HEK293 (cell line): Measurements from ENCODE around the gene ISYNA1.
A peak's percentile ranks its signal among the peaks of the same experiment; 100 is the strongest.

Experiments used
- BCL11B ChIP-seq: fragments of 450-650 bp; formaldehyde crosslinking; IDR thresholded peaks from 2 replicates; pipeline ENCODE4 v1.5.1; 2016; ENCODE audit warnings: low read depth, missing biosample characterization, missing genetic modification characterization
- FEZF1 ChIP-seq: fragments of 450-650 bp; formaldehyde crosslinking; IDR thresholded peaks from 2 replicates; pipeline ENCODE4 v1.5.1; 2016; ENCODE audit warnings: missing biosample characterization, missing genetic modification characterization
- HIC1 ChIP-seq: fragments of 450-650 bp; formaldehyde crosslinking; IDR thresholded peaks from 2 replicates; pipeline ENCODE4 v1.5.1; 2016; ENCODE audit warnings: missing biosample characterization, missing genetic modification characterization
- HOXD13 ChIP-seq: sonication (generic); formaldehyde crosslinking; IDR thresholded peaks from 2 replicates; pipeline ENCODE4 v1.8.0; 2022; ENCODE audit warnings: missing genetic modification reagents, borderline replicate concordance
- KLF9 ChIP-seq: fragments of 450-650 bp; formaldehyde crosslinking; IDR thresholded peaks from 2 replicates; pipeline ENCODE4 v1.5.1; 2016; ENCODE audit warnings: missing biosample characterization, missing genetic modification characterization, low read depth
- ZNF114 ChIP-seq: fragments of 450-650 bp; formaldehyde crosslinking; IDR thresholded peaks from 2 replicates; pipeline ENCODE4 v1.5.0; 2017; ENCODE audit warnings: missing biosample characterization, missing genetic modification characterization
- ZNF16 ChIP-seq: fragments of 450-650 bp; formaldehyde crosslinking; IDR thresholded peaks from 2 replicates; pipeline ENCODE4 v1.5.1; 2016; ENCODE audit warnings: low read depth, missing biosample characterization, missing genetic modification characterization
- ZNF174 ChIP-seq: fragments of 450-650 bp; formaldehyde crosslinking; IDR thresholded peaks from 2 replicates; pipeline ENCODE4 v1.5.0; 2017; ENCODE audit warnings: missing biosample characterization, mild to moderate bottlenecking, missing genetic modification characterization
- ZNF18 ChIP-seq: fragments of 450-650 bp; formaldehyde crosslinking; IDR thresholded peaks from 2 replicates; pipeline ENCODE4 v1.5.1; 2016; ENCODE audit warnings: missing biosample characterization, missing genetic modification characterization
- ZNF202 ChIP-seq: fragments of 450-650 bp; formaldehyde crosslinking; IDR thresholded peaks from 2 replicates; pipeline ENCODE4 v1.5.1; 2016; ENCODE audit warnings: missing biosample characterization, missing genetic modification characterization, borderline replicate concordance
- ZNF211 ChIP-seq: fragments of 450-650 bp; formaldehyde crosslinking; IDR thresholded peaks from 2 replicates; pipeline ENCODE4 v1.5.1; 2016; ENCODE audit warnings: low read depth, missing biosample characterization, missing genetic modification characterization
- ZNF223 ChIP-seq: fragments of 450-650 bp; formaldehyde crosslinking; IDR thresholded peaks from 2 replicates; pipeline ENCODE4 v1.5.1; 2016; ENCODE audit warnings: missing biosample characterization, missing genetic modification characterization
- ZNF23 ChIP-seq: fragments of 450-650 bp; formaldehyde crosslinking; IDR thresholded peaks from 2 replicates; pipeline ENCODE4 v1.5.1; 2016; ENCODE audit warnings: missing biosample characterization, missing genetic modification characterization, borderline replicate concordance
- ZNF248 ChIP-seq: fragments of 450-650 bp; formaldehyde crosslinking; IDR thresholded peaks from 2 replicates; pipeline ENCODE4 v1.5.1; 2017; ENCODE audit warnings: missing biosample characterization, missing genetic modification characterization
- ZNF404 ChIP-seq: fragments of 450-650 bp; formaldehyde crosslinking; IDR thresholded peaks from 2 replicates; pipeline ENCODE4 v1.5.1; 2017; ENCODE audit warnings: missing biosample characterization, missing genetic modification characterization
- ZNF433 ChIP-seq: fragments of 450-650 bp; formaldehyde crosslinking; IDR thresholded peaks from 2 replicates; pipeline ENCODE4 v1.5.1; 2016; ENCODE audit warnings: missing biosample characterization, missing genetic modification characterization, low read depth
- ZNF488 ChIP-seq: fragments of 450-650 bp; formaldehyde crosslinking; IDR thresholded peaks from 2 replicates; pipeline ENCODE4 v1.5.1; 2016; ENCODE audit warnings: missing biosample characterization, missing genetic modification characterization
- ZNF549 ChIP-seq: fragments of 450-650 bp; IDR thresholded peaks from 2 replicates; pipeline ENCODE4 v1.5.1; 2018; ENCODE audit warnings: missing biosample characterization, missing genetic modification characterization, mild to moderate bottlenecking, inconsistent platforms, moderate library complexity
- ZNF571 ChIP-seq: fragments of 450-650 bp; formaldehyde crosslinking; IDR thresholded peaks from 2 replicates; pipeline ENCODE4 v1.5.0; 2017; ENCODE audit warnings: missing biosample characterization, missing genetic modification characterization
- ZNF580 ChIP-seq: fragments of 450-650 bp; formaldehyde crosslinking; IDR thresholded peaks from 2 replicates; pipeline ENCODE4 v1.5.1; 2016; ENCODE audit warnings: missing biosample characterization, missing genetic modification characterization
- ZNF596 ChIP-seq: fragments of 450-650 bp; IDR thresholded peaks from 2 replicates; pipeline ENCODE4 v1.5.0; 2018; ENCODE audit warnings: missing biosample characterization, mild to moderate bottlenecking, missing genetic modification characterization, moderate library complexity
- ZNF623 ChIP-seq: fragments of 450-650 bp; formaldehyde crosslinking; IDR thresholded peaks from 2 replicates; pipeline ENCODE4 v1.5.1; 2016; ENCODE audit warnings: missing biosample characterization, missing genetic modification characterization
- ZNF624 ChIP-seq: fragments of 450-650 bp; formaldehyde crosslinking; IDR thresholded peaks from 2 replicates; pipeline ENCODE4 v1.5.1; 2017; ENCODE audit warnings: missing biosample characterization, missing genetic modification characterization
- ZNF626 ChIP-seq: fragments of 450-650 bp; sonication (Bioruptor Pico); formaldehyde crosslinking; IDR thresholded peaks from 2 replicates; pipeline ENCODE4 v1.5.1; 2018; ENCODE audit warnings: missing biosample characterization, missing genetic modification characterization, inconsistent platforms
- ZNF629 ChIP-seq: fragments of 450-650 bp; formaldehyde crosslinking; IDR thresholded peaks from 2 replicates; pipeline ENCODE4 v1.5.1; 2017; ENCODE audit warnings: missing biosample characterization, missing genetic modification characterization
- ZNF747 ChIP-seq: fragments of 450-650 bp; formaldehyde crosslinking; IDR thresholded peaks from 2 replicates; pipeline ENCODE4 v1.5.1; 2016; ENCODE audit warnings: missing biosample characterization, missing genetic modification characterization
- ZNF791 ChIP-seq: fragments of 450-650 bp; formaldehyde crosslinking; IDR thresholded peaks from 2 replicates; pipeline ENCODE4 v1.5.1; 2016; ENCODE audit warnings: missing biosample characterization, missing genetic modification characterization
- ZNF792 ChIP-seq: fragments of 450-650 bp; formaldehyde crosslinking; IDR thresholded peaks from 2 replicates; pipeline ENCODE4 v1.5.1; 2016; ENCODE audit warnings: missing biosample characterization, missing genetic modification characterization
- TF ChIP-seq, protein P1 (sequence below): fragments of 450-650 bp; formaldehyde crosslinking; IDR thresholded peaks from 2 replicates; pipeline ENCODE4 v1.5.1; 2016; ENCODE audit warnings: missing biosample characterization, missing genetic modification characterization, low read depth
- TF ChIP-seq, protein P2 (sequence below): fragments of 450-650 bp; formaldehyde crosslinking; IDR thresholded peaks from 2 replicates; pipeline ENCODE4 v1.5.1; 2017; ENCODE audit warnings: missing biosample characterization, missing genetic modification characterization
- TF ChIP-seq, protein P3 (sequence below): fragments of 450-650 bp; formaldehyde crosslinking; IDR thresholded peaks from 2 replicates; pipeline ENCODE4 v1.5.1; 2016; ENCODE audit warnings: missing biosample characterization, missing genetic modification characterization, low read depth

The ISYNA1 gene

GRCh38 chr19:18438331-18439024 lies 545 bp upstream of the ISYNA1 start (continued):
- TF ChIP-seq, protein P1, sequence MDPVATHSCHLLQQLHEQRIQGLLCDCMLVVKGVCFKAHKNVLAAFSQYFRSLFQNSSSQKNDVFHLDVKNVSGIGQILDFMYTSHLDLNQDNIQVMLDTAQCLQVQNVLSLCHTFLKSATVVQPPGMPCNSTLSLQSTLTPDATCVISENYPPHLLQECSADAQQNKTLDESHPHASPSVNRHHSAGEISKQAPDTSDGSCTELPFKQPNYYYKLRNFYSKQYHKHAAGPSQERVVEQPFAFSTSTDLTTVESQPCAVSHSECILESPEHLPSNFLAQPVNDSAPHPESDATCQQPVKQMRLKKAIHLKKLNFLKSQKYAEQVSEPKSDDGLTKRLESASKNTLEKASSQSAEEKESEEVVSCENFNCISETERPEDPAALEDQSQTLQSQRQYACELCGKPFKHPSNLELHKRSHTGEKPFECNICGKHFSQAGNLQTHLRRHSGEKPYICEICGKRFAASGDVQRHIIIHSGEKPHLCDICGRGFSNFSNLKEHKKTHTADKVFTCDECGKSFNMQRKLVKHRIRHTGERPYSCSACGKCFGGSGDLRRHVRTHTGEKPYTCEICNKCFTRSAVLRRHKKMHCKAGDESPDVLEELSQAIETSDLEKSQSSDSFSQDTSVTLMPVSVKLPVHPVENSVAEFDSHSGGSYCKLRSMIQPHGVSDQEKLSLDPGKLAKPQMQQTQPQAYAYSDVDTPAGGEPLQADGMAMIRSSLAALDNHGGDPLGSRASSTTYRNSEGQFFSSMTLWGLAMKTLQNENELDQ: no peak
- TF ChIP-seq, protein P2, sequence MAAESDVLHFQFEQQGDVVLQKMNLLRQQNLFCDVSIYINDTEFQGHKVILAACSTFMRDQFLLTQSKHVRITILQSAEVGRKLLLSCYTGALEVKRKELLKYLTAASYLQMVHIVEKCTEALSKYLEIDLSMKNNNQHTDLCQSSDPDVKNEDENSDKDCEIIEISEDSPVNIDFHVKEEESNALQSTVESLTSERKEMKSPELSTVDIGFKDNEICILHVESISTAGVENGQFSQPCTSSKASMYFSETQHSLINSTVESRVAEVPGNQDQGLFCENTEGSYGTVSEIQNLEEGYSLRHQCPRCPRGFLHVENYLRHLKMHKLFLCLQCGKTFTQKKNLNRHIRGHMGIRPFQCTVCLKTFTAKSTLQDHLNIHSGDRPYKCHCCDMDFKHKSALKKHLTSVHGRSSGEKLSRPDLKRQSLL (tag by site-specific recombination): 0 out of 2 replicates have a peak, but pooled peaks have one; percentile 12
- TF ChIP-seq BCL11B (tag by site-specific recombination) (no peak), ZNF629 (tag by site-specific recombination) (peak; percentile 68), ZNF571 (tag by site-specific recombination) (no peak), ZNF580 (tag by site-specific recombination) (no peak), ZNF488 (tag by site-specific recombination) (no peak), ZNF211 (tag by site-specific recombination) (no peak), ZNF624 (tag by site-specific recombination) (no peak), ZNF626 (tag by site-specific recombination) (no peak), ZNF16 (tag by site-specific recombination) (no peak), ZNF23 (tag by site-specific recombination) (no peak), ZNF747 (tag by site-specific recombination) (no peak), HIC1 (tag by site-specific recombination) (peak; percentile 82; the same call in 1 of the 2 replicates), ZNF433 (tag by site-specific recombination) (no peak), ZNF792 (tag by site-specific recombination) (no peak), ZNF18 (tag by site-specific recombination) (peak; percentile 67; the same call in 1 of the 2 replicates), ZNF623 (tag by site-specific recombination) (no peak), ZNF223 (tag by site-specific recombination) (no peak), ZNF174 (tag by site-specific recombination) (no peak), ZNF549 (tag by site-specific recombination) (no peak), KLF9 (no peak; the same call in none of the 2 replicates), ZNF791 (tag by site-specific recombination) (no peak), ZNF248 (no peak), ZNF596 (tag by site-specific recombination) (peak; percentile 40), ZNF202 (tag by site-specific recombination) (no peak), ZNF114 (tag by site-specific recombination) (no peak), ZNF404 (tag by site-specific recombination) (no peak), FEZF1 (tag by site-specific recombination) (peak; percentile 69; the same call in 1 of the 2 replicates), HOXD13 (CRISPR knock-in tag) (no peak)
- TF ChIP-seq, protein P3, sequence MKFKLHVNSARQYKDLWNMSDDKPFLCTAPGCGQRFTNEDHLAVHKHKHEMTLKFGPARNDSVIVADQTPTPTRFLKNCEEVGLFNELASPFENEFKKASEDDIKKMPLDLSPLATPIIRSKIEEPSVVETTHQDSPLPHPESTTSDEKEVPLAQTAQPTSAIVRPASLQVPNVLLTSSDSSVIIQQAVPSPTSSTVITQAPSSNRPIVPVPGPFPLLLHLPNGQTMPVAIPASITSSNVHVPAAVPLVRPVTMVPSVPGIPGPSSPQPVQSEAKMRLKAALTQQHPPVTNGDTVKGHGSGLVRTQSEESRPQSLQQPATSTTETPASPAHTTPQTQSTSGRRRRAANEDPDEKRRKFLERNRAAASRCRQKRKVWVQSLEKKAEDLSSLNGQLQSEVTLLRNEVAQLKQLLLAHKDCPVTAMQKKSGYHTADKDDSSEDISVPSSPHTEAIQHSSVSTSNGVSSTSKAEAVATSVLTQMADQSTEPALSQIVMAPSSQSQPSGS (tag by site-specific recombination): no peak
